ENCODE data around the gene UBXN7. TPM values are rescaled to one million over a fixed set of nuclear protein-coding genes. Genes with fewer than 3 reads are reported as not detected.

Gene UBXN7
- total and polyA plus RNA-seq, 2 of the 13 experiments (the other 11 are each of a cell fraction or from before 2014, with no cell fraction given) = 12.5 to 15.9 TPM

GRCh38 chr3:196317687-196318467 lies 114.3 kb downstream of the UBXN7 start, which contains the start of gene DYNLT2B (continued):
- TF ChIP-seq ZNF33B (CRISPR knock-in tag; IDR thresholded peaks at IDR 0.05) (no peak; the same call in 1 of the 2 replicates), ATF4 (CRISPR knock-in tag; IDR thresholded peaks at IDR 0.05) (peak in 1 of 2 experiments; percentile 40; a peak in 2 of 4 replicates), ZNF503 (CRISPR knock-in tag; IDR thresholded peaks at IDR 0.05) (no peak), NR2C2 (CRISPR knock-in tag; IDR thresholded peaks at IDR 0.05; ENCODE audit: borderline replicate concordance) (peak; percentile 66), THYN1 (CRISPR knock-in tag; IDR thresholded peaks at IDR 0.05; ENCODE audit: borderline replicate concordance, low read depth) (no peak), HOMEZ (CRISPR knock-in tag; IDR thresholded peaks at IDR 0.05; ENCODE audit: low read depth) (no peak), STAT5B (CRISPR knock-in tag; IDR thresholded peaks at IDR 0.05) (no peak; the same call in 1 of the 2 replicates), ZNF256 (CRISPR knock-in tag; conservative IDR thresholded peaks at IDR 0.05) (no peak), PLSCR1 (CRISPR knock-in tag; IDR thresholded peaks at IDR 0.05; ENCODE audit: borderline replicate concordance) (no peak), THAP7 (CRISPR knock-in tag; IDR thresholded peaks at IDR 0.05) (0 out of 2 replicates have a peak, but pooled peaks have one; percentile 80), IRF2 (CRISPR knock-in tag; IDR thresholded peaks at IDR 0.05) (no peak; the same call in 1 of the 2 replicates), KAT8 (CRISPR knock-in tag; IDR thresholded peaks at IDR 0.05) (peak; percentile 74; the same call in 1 of the 2 replicates), ZFP41 (CRISPR knock-in tag; IDR thresholded peaks at IDR 0.05; ENCODE audit: borderline replicate concordance) (no peak), HIC2 (CRISPR knock-in tag; IDR thresholded peaks at IDR 0.05; ENCODE audit: low read depth) (no peak), MLXIP (CRISPR knock-in tag; IDR thresholded peaks at IDR 0.05; ENCODE audit: borderline replicate concordance) (no peak), ZNF235 (CRISPR knock-in tag; IDR thresholded peaks at IDR 0.05; ENCODE audit: borderline replicate concordance) (peak; percentile 86; the same call in 1 of the 2 replicates)
